Fibroblast of skin of left quadriceps (primary cell): ENCODE measurements around the gene CCDC85C.

Source experiments
- DNase-seq, 2 experiments: peaks; one replicate each; pipeline ENCODE4 v3.0.0-alpha.2; 2013; ENCODE audit warnings: low read depth in 2 of 2

Gene CCDC85C

DNA sequence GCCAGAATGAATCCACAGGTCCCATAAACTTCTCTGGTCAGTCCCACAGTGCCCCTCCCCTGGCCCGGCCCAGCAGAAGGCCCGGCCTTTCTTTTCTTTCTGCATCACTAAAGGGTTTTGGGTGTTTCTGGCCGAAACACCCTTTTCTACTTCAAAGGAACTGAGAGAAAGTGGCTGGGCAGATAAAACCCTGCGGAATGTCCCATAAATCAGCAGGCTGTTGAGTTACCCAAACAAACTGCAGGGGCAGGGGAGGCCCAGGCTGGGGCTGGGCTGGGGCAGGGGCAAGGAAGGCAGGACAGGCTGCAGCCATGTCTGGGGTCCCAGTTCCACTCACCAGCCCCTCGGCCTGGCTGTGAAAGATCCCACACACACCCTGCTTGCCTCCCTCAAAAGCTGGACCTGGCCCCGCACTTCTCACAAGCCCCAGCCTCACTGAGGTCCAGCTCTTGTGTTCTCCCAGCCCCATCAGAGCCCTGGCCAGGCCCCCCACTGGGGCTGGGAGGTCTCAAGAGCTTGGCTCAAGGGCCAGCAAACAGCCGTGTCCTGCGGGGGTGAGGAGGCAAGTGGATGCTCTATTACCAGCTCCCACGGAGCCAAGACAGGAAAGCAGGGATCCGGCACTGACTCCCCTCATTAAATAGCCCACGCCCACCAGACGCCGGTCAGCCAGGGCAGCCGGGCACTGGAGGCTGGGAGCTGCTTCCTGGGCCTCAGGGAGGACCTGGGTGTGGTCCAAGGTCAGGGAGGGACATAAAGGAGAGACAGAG lies 80.9 kb downstream of the CCDC85C start:
- no peak for DNase-seq

DNA sequence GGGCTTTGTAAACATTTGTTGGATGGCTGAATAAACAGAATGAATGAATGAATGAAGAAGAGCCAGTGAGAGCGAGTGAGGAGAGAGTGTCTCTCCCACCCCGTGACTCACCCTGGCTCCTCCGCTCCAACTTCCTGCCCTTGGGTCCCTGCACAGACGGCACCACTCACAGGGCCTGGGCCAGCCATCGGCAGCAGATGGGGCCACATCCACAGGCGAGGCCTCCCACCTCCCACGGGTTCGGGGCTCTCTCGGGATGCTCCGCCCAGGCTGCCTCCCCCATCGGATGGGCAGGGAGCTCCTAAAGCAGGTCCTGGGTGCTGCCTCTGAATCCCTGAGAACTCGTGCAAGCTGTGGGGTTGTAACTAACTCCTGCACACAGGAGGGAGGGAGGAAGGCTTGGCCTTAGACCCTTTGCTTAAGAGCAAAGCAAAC lies 81.5 kb downstream of the CCDC85C start:
- DNase-seq, result peak in 1 of 2 experiments; percentile 26

DNA sequence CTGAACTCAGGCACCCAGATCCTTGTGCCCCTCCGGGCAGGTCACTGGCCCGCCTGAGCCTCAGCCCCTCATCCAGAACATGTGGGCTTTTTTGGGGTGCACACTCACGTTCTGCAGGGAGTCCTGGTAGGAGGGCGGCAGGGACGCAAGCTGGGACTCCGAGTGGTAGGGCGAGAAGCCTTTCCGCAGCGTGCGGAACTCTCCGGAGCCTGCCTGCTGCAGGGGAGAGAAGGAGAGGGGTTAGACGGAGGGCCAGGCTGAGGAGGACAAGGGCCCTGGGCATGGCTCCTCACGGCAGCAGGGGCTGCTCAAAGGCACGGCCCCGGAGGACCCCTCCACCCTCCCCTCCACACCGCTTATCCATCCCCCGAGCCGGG lies 82.0 kb downstream of the CCDC85C start:
- DNase-seq, result no peak

DNA sequence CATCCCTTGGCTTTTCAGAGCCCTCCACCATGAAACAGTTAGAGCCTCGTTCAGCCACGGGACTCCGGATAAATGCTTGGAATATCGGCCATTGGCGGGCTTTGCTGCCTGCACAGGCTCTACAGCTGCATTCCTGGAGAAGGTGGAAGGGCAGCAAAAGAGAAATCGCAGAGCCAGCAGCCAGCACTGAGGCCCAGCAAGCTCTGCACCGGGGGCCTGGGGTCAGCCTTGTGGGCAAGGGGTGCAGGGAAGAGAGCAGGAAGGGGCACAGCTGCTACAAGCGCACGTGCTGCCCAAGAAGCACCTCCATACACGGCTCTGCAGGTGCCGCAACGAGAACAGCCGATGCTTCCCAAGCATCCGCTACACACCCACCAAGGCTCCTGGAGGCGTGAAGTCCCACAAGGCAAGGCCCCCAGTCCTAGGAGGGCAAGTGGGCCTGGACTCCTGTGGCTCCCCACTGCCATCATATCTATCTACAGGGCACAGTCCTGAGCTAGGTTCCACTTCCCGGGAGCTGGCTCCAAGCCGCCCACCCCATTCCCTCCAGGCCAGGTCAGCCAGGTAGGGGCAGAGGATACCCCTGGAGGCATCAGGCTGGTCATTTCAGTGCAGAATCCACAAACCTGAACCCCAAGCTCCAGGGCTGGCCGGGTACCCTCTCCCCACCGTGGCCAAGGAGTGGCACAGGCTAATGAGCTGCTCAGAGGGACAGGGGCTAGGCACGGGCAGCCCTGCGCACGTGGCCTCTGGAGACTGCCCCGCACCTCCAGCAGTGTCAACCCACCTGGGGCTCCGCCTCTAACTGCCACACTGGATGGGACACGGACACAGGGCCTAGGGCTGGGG lies 82.6 kb downstream of the CCDC85C start:
- DNase-seq, result no peak

DNA sequence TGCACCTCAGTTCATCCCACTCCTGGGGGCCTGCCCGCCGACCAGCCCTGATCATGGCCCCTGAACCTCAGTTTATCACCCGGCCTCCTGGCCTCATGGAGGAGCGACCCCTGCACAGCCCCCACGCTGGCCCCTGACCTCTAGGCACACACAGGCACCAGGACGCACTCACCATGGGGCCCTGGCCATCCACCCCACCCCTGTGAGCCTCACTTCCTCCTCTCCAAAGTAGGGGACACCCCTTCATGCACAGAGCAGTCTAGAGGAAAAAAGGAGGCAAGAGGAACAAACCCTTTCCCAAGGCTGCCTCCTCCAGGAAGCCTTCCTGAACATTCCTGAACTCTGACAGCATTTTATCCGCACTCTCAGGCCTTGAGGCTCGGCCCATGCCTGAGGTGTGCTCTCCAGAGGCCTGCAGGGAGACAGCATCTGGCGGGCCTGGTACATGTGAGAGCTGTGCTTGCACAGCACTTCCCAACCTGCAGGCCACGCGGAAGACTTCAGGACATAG lies 83.4 kb downstream of the CCDC85C start:
- DNase-seq, result no peak

DNA sequence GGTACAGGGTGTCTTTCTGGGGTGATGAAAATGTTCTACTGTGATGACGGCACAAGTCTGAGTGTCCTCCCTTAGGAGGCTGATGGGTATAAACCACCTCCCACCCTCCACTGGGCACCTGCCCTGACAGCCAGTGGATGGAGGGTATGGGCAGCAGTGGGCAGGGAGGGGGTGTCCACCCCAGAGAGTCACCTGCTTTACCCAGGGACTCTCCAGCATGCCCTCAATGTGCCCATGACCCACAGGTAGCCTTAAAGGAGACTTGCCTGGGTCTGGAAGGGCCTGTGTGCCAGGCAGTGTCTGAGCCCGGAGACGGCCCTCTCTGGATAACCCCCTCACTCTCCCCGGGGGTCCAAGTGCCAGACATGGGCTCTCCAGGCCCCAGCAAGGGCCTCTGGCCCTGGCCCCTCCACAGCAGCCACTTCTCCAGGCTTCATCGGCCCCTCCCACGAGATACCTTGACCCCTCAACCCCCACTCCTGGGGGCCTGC lies 84.0 kb downstream of the CCDC85C start:
- no peak for DNase-seq

DNA sequence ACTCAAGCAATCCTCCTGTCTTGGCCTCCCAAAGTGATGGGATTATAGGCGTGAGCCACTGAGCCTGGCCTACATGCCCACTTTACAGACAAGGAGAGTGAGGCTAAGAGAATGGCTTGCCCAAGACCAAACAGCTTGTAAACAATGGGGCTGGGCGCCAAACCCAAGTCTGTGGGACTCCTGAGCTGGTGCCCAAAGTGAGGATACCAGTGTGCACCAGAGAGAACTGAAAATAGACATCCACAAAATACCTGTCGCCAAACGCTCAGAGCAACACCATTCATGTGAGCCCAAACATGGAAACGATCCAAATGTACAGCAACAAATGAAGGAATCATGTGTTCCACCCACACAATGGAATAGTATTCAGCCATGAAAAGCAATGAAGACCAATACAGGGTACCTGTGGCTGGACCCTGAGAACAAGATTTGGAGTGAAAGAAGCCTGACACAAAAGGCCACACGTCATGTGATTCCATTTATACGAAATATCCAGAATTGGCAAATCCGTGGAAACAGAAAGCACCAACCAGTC lies 84.6 kb downstream of the CCDC85C start:
- no peak for DNase-seq

DNA sequence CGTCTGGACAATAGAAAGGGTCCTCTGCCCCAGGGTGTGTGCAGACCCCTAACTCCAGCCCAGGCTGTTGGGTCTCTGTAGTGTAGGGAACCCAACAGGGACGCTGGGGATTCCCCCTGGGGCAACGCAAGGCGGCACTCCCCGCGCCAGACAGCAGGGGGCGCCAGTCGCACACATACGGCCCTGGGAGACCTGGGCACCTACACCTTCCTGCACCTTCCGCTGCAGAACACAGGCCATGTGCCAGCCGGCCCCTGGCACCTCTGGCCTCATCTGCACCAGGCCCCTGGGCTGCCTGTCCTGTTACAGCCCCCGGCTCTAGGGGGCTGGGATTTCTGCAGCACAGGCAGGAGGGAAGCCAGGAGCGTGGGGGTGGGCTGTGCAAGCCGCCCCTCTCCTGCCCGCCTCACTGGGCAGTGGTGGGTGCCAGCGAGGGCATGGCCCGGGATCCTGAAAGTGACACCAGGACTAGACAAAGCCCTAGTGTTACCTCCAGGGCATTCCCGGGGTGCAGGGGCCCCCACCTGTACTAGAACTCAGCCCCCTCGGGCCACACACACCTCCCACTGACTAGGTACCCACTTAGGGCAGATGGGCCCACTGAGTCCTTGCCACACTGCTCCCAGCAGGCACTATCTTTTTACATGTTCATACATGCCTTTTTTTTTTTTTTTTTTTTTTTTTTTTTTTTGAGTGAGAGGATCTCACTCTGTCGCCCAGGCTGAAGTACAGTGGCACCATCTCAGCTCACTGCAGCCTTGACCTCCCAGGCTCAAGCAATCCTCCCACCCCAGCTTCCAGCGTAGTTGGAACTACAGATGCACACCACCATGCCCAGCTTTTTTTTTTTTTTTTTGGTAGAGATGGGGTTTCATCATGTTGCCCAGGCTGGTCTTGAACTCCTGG lies 85.3 kb downstream of the CCDC85C start:
- DNase-seq, result no peak

DNA sequence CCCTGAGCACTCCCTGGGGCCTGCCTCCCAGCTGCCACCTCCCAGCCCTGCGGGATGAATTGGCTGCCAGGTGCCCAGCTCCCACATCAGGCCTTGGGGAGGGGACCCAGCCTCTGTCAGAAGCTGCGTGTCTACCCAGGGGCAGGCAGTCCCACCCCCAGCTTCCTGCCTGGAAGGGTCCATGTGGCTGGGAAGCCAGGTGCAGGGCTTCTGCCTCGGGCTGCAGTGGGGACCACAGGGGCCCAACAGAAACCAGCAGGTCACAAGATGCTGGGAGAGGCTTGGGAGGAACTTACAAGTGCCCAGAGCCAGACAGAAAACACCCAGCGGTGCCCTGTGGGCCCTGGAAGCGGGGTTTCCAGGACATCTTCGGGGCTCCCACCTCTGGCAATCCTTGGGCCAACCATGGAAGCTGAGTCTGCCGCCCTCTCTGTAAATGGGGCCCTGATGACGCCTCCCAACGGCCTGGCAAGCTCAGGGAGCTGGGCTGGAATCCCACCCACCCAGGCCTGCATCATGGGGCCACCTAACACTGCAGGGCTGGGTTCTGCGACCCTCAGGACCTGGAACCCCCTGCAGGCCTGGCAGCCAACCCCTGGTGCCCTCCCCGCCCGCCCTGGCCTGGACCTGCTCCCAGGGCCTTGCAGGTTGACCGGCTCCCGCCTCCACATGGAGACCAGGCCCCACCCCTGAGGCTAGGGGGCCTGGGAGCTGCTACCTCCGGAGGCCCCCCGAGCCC lies 86.2 kb downstream of the CCDC85C start:
- no peak for DNase-seq

DNA sequence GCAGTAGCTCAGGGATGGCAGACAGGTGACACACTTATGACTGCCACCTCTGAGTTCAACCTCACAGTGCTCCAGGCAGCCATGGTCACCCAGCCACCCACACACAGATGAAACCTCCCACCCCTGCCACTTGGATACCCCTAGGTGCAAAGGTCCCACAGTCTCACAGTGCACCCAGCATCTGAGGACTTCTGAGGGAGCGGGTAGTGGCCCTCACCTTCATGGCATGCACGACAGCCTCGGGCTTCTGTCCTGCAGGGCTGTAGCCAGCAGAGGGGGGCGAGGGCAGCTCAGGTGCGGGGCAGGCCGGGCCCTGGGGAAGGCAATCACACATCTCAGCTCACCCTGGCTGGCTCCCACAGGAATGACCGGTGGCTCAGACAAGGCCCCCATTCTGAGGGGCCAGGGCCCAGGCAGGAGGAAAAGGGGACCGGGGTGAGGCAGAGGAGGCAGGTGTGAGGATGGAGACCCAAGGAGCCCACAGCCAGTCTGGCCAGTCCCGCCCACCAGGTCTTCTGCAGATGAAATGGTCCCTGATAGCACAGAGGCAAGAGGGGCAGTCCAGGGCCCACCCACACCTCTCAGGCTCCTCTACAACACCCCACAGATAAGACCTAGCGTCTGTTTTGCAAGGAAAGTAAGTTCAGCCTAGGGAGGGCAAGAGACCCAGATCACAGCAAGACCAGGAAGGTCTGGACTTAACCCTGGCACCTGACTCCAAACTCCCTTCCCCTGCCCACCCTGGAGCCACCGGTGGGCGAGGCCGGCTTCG lies 87.0 kb downstream of the CCDC85C start:
- no peak for DNase-seq

DNA sequence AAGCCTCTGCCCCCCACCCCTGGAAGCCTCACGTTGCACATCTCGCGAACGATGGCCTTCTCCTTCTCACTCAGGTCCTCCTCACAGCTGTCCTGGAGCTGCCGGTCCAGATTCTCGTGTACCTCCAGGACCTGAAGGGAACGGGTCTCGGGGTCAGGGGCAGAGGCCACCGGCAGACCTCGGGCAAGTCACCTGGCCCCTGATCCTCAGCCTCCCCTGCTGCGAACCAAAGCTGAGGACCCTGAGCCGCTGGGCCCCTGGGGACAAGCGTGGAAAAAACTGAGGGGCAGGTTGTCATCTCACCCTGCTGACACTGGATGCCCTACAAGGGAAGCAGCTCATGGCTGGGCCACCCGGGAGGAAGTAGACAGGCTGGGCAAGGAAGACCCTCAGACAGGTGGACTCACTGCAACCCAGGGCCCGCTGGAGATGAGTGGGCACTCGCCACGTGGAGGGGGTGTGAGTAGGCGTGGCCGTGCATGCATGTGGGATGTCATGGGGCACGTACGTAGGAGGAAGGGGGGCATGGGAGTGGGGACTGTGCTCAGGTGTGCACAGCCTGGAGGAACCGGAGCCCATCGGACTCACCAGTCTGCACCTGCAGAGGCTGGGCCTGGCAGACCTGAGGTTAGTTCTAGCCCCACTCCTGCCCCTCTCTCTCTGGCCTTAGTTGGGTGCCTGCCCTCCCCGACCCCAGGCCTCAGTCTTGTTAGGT lies 87.7 kb downstream of the CCDC85C start:
- DNase-seq, result no peak

DNA sequence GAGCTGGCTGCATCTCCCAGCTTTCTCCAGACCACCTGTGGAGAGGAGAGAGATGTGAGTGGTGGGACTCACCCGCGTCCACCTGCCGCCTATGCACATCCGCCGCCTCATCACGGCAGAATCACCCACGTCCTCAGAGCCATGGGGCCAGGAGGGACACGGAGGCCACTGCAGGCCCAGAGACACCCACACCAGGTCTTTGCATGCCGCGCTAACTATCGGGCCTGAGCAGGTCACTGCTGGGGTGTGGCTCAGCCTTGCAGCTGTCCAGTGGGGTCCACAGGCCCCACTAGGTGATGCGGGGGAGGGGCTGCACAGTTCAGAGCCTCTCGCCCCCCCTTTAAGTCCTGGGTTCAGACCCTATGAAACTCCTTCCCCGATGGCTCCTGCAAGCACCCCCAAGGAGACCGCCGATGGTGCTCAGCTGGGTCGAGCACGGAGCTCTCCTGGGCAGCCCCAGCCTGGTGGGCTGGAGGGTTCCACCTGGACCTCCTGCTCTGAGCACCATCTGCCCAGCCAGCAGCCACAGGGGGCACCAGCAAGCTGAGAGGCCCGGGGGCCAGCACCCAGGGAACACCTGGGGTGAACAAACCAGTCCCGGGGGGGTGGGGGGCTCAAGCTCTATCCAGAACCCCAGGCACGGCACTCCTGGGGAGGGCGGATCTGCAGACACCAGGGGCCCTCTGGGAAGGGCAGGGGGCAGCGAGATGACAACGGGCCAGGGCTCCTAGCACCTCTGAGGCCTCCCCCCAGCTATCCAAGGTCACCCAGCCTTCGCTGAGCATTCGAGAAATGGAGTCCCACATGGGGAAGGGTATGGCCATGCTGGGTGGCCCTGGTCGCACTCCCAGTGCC lies 88.5 kb downstream of the CCDC85C start:
- no peak for DNase-seq

DNA sequence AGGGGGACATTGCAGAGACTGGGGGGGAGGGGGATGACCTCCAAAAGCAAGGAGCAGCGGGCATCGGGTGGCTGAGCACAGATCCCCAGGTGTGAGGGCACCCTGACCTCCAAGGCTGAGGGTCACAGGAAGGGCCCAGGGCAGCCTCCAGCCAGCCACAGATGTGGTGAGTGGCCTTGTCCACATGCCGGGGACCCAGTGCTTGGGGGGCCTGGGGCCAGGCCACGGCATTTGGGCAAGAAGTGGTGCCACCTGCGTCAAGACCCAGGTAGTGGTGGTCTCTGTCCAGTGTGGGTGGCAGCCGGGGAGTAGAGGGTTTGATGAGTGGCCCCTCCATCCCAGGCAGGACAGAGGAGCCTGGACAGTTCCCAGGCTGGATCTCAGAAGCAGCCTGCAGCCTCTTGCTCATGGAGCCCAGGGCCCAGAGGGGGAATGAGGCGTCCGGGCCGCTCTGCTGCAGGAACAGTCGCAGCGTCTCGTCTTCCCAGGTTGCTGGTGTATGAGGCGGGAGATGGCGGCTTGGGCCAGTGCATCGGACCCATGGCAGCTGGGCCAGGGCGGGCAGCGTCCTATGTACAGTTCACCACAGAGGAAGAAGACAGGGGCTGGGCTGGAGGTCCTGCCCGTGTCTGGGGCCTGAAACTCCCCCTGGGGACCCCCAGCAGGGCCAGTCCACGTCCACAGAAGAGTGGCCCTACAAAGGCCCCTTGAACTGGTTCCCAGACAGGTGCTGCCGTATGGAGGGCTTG lies 89.3 kb downstream of the CCDC85C start:
- no peak for DNase-seq

DNA sequence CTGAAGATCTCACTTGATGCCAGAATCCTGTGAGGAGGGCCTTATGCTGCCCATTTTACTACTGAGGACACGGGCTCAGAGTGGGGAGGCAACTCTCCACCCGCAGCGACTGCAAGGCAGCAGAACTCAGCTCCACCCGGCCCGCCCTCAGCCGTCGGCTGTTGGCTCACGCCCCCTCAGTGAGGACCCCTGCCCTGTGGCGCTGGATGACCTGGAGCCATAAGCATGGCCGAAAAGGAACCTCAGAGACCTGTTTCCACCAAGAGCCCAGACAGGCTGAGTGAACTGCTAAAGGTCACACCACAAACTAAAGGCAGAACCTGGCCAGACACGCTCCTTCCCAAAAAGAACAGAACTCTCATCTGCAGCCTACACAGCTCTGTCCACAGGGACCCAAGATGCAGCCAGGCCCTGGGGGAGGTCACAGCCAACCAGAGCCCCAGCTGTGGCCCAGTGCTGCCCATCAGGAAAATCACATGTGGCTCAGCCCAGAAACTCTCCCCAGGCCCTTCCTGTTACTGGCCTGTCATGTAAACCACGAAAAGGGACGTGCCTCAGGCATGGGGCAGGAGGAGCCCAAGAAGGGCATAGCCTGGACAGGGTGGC lies 90.0 kb downstream of the CCDC85C start:
- DNase-seq, result no peak

DNA sequence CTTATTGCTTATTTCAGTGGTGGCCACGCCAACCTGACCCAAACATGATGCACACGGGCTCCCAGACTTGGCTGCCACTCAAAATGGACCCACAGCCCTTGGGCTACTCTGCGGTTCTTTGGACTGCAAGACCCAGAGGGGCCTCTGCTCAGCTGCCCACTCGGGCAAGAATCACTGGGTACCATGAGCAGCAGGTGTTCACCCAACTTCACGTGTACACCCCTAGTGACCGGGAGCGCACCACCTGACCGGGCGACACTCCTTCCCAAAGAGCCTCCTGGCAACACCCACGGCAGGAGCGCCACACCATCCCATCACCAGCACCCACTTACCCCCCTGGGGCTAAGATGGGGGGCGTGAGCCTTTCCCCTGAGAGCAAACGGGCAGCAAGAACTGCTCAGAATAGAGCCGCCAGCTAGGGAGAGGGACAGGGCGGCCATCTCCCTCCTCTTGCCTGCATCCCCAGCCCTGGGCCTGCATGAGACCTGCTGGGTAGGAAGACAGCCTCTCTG lies 90.8 kb downstream of the CCDC85C start:
- no peak for DNase-seq

DNA sequence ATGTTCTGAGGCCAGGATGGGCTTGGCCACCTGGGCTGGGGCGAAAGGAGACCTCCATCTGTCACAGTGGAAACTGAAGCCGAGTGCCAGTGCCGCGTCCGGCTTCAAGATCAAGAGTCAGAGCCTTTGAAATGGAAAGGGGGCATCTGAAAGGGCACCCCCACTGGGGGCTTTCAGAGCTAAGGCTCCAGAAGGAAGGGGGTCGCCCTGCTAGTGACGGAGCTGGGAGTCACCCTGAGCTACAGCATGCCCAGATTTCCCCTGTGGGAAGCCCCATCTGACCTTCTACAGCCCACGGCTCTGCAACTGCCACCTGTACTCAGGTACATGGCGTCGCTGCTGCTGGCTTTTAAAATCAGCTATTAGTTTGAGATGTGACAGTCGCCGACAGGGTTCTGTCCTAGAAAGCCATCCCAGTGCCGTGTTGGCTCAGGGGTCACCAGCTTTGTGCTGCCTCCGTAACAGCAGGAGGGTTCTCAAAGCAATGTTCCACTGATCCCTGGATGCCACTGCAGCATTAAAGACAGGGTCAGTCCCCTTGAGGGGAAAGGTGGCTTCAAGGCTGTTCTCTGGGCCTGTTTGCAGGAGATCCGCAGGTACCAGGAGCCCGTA lies 91.3 kb downstream of the CCDC85C start:
- no peak for DNase-seq

DNA sequence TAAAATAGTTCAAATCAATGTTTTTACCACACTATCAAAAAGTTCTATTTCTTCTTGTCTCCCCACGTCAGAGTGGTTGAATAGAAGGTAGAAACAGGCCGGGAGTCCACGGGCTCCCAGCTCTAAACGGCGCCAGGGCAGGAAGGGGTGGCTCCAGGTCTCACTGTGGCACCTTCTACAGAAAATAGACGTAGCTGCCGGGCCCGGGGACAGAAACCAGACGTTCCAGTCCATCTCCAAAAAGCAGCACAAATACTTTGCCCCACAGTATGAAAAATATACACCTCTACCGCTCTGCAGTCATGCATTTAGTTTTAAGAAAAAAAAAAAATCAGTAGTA lies 91.9 kb downstream of the CCDC85C start:
- no peak for DNase-seq
